ENCODE results near the gene THOC1.

Gene THOC1

DNA sequence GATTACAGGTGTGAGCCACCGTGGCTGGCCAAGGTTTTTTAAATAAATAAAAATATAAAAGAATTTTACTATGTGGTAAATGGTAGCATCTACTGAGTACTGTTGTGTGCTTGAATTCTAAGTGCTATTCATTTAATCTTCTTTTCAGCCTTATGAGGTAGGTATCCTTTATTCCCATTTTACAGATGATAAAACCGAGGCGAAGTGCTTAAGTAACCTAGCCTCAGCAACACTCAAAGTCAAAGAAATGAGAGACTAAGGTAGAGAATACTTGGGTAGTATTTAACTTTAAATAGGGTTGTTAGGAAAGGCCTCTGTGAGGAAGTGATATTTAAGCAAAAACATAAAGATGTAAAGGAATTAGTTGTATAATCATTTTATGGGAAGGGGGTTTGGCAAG, 5.7 kb upstream of the THOC1 start:
- no peak overlapping the region for H2AK5ac ChIP-seq (ENCODE audit: low read length)
- peaks cover 4% of the 10 kb centered on the region for H3K79me1 ChIP-seq (ENCODE audit: low read length)
- no peak overlapping the region for H4K8ac ChIP-seq (ENCODE audit: low read depth, low read length)
- no peak overlapping the region for H3K23ac ChIP-seq (ENCODE audit: low read length)
- H3K4me2 ChIP-seq (ENCODE audit: low read length) = no peak overlapping the region
- no CpG with 5 or more reads among the region's 3 CpGs for WGBS (ENCODE audit: extremely low coverage, insufficient coverage, low lambda C conversion rate)
- H3K27ac ChIP-seq (ENCODE audit: low read depth, low read length) = no peak overlapping the region
- H4K5ac ChIP-seq (ENCODE audit: low read length) = no peak overlapping the region
- no peak overlapping the region for H3K18ac ChIP-seq (ENCODE audit: low read length)
- DNase-seq = no peak
- peaks cover 5% of the 10 kb centered on the region for H3K4me1 ChIP-seq (ENCODE audit: control insufficient read depth, low read depth, low read length)
- H3K4ac ChIP-seq (ENCODE audit: low read depth, low read length) = no peak overlapping the region
- no peak overlapping the region for H2BK120ac ChIP-seq (ENCODE audit: low read depth, low read length)
- no peaks in the 10 kb centered on the region for H3K27me3 ChIP-seq (ENCODE audit: insufficient read depth, low read length, poor library complexity)
- no peak overlapping the region for H3K56ac ChIP-seq (ENCODE audit: low read length)
- H3K4me3 ChIP-seq (ENCODE audit: low read length) = no peak overlapping the region
- no peak overlapping the region for H2BK15ac ChIP-seq (replicated peaks; ENCODE audit: low read depth)
- no peaks in the 10 kb centered on the region for H3K36me3 ChIP-seq (ENCODE audit: control insufficient read depth, insufficient read depth, low read length)
- H2BK5ac ChIP-seq (ENCODE audit: low read length) = no peak overlapping the region
- no peak overlapping the region for H3K9ac ChIP-seq (ENCODE audit: low read length)
- no peaks in the 10 kb centered on the region for H3K79me2 ChIP-seq (ENCODE audit: control insufficient read depth, insufficient read depth, low read length)

DNA sequence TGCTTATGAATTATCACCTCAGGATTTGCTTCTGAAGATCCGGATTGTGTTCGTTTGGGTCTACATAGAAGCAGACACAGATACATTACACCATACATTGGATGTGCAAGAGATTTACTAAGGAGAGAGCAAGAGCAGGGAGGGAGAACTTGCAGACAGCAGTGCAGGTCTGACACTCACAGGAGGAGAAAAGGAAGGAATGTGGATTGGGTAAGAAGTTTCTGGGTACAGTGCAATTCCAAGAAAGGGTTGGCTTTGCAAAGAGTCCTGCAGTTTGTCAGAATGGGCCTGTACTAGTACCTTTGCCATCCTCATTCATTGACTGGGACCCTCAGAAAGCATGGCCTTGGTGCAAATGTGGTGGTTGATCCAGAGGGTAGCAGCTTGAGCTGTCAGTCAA, 4.8 kb upstream of the THOC1 start:
- peak; percentile 61 for DNase-seq
- no peak overlapping the region for H4K5ac ChIP-seq (ENCODE audit: low read length)
- no peaks in the 10 kb centered on the region for H3K36me3 ChIP-seq (ENCODE audit: control insufficient read depth, insufficient read depth, low read length)
- no CpG with 5 or more reads among the region's 2 CpGs for WGBS (ENCODE audit: extremely low coverage, insufficient coverage, low lambda C conversion rate)
- H3K56ac ChIP-seq (ENCODE audit: low read length) = peak overlapping the region; percentile 62
- H3K27ac ChIP-seq (ENCODE audit: low read depth, low read length) = no peak overlapping the region
- peaks cover 4% of the 10 kb centered on the region for H3K79me1 ChIP-seq (ENCODE audit: low read length)
- H3K79me2 ChIP-seq (ENCODE audit: control insufficient read depth, insufficient read depth, low read length) = no peaks in the 10 kb centered on the region
- H4K8ac ChIP-seq (ENCODE audit: low read depth, low read length) = no peak overlapping the region
- no peak overlapping the region for H2AK5ac ChIP-seq (ENCODE audit: low read length)
- H2BK120ac ChIP-seq (ENCODE audit: low read depth, low read length) = no peak overlapping the region
- H3K18ac ChIP-seq (ENCODE audit: low read length) = no peak overlapping the region
- no peak overlapping the region for H3K4me2 ChIP-seq (ENCODE audit: low read length)
- peaks cover 5% of the 10 kb centered on the region for H3K4me1 ChIP-seq (ENCODE audit: control insufficient read depth, low read depth, low read length)
- H2BK5ac ChIP-seq (ENCODE audit: low read length) = no peak overlapping the region
- H3K4me3 ChIP-seq (ENCODE audit: low read length) = no peak overlapping the region
- H3K23ac ChIP-seq (ENCODE audit: low read length) = no peak overlapping the region
- no peaks in the 10 kb centered on the region for H3K27me3 ChIP-seq (ENCODE audit: insufficient read depth, low read length, poor library complexity)
- H3K9ac ChIP-seq (ENCODE audit: low read length) = no peak overlapping the region
- H2BK15ac ChIP-seq (replicated peaks; ENCODE audit: low read depth) = no peak overlapping the region
- H3K4ac ChIP-seq (ENCODE audit: low read depth, low read length) = no peak overlapping the region

DNA sequence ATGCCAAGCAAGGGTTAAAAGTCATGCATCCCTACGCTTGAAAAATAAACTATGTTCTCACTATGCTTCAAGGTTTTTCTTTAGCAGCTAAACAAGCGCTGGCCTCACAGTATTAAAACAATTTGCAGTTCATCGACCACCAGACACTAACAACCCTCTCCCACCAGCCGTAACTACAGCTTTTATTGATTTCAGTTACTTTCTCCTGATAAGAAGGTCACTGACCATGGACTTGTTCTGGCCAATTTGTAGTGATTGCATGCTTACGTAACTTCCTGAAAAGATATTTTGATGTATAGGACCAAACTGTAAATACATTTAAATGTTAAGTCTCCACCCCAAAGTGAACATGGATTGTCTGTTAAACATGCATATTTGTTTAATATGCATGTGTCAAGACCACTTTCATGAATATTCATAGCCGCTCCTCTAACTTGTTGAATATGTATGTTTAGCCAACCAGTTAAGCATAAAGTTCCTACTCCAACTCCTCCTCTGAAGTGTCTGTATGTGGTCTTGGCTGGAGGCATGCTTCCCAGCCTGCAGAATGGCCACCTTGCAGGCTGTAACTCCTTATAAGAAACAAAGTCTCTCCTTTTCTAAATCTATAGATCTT, 1.7 kb upstream of the THOC1 start:
- no peak overlapping the region for H3K4me3 ChIP-seq (ENCODE audit: low read length)
- H3K4me1 ChIP-seq (ENCODE audit: control insufficient read depth, low read depth, low read length) = peaks cover 5% of the 10 kb centered on the region
- WGBS (ENCODE audit: extremely low coverage, insufficient coverage, low lambda C conversion rate) = no CpG with 5 or more reads among the region's 6 CpGs
- peaks cover 15% of the 10 kb centered on the region for H3K79me2 ChIP-seq (ENCODE audit: control insufficient read depth, insufficient read depth, low read length)
- no peak overlapping the region for H3K18ac ChIP-seq (ENCODE audit: low read length)
- H3K79me1 ChIP-seq (ENCODE audit: low read length) = peaks cover 7% of the 10 kb centered on the region
- H2BK5ac ChIP-seq (ENCODE audit: low read length) = no peak overlapping the region
- no peak overlapping the region for H3K4me2 ChIP-seq (ENCODE audit: low read length)
- no peak overlapping the region for H4K8ac ChIP-seq (ENCODE audit: low read depth, low read length)
- peak; percentile 27 for DNase-seq
- no peaks in the 10 kb centered on the region for H3K36me3 ChIP-seq (ENCODE audit: control insufficient read depth, insufficient read depth, low read length)
- H2BK120ac ChIP-seq (ENCODE audit: low read depth, low read length) = no peak overlapping the region
- no peak overlapping the region for H3K9ac ChIP-seq (ENCODE audit: low read length)
- no peak overlapping the region for H4K5ac ChIP-seq (ENCODE audit: low read length)
- no peak overlapping the region for H3K4ac ChIP-seq (ENCODE audit: low read depth, low read length)
- no peak overlapping the region for H3K56ac ChIP-seq (ENCODE audit: low read length)
- H2AK5ac ChIP-seq (ENCODE audit: low read length) = no peak overlapping the region
- H3K27ac ChIP-seq (ENCODE audit: low read depth, low read length) = no peak overlapping the region
- no peak overlapping the region for H2BK15ac ChIP-seq (replicated peaks; ENCODE audit: low read depth)
- H3K23ac ChIP-seq (ENCODE audit: low read length) = no peak overlapping the region
- no peaks in the 10 kb centered on the region for H3K27me3 ChIP-seq (ENCODE audit: insufficient read depth, low read length, poor library complexity)

DNA sequence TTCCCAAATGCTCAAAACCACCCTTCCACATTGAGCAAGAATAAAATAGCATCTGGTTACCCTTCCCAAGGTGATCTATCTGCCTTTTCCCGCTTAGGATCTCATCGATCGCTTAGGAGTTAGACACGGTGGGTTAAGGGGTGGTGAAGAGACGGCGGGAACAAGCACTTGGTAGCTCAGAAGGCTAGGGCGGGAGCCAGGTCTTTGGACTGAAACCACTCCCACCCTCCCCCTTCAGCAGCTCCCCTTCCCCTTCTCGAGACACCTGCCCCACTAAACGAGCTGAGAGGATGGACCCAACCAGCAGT, 513 bp downstream of the THOC1 start:
- DNase-seq = peak; percentile 70
- no peak overlapping the region for H2AK5ac ChIP-seq (ENCODE audit: low read length)
- H3K27me3 ChIP-seq (ENCODE audit: insufficient read depth, low read length, poor library complexity) = no peaks in the 10 kb centered on the region
- peak overlapping the region; percentile 96 for H3K56ac ChIP-seq (ENCODE audit: low read length)
- H3K4me1 ChIP-seq (ENCODE audit: control insufficient read depth, low read depth, low read length) = peaks cover under 1% of the 10 kb centered on the region
- H3K36me3 ChIP-seq (ENCODE audit: control insufficient read depth, insufficient read depth, low read length) = peaks cover 2% of the 10 kb centered on the region
- WGBS (ENCODE audit: extremely low coverage, insufficient coverage, low lambda C conversion rate) = no CpG with 5 or more reads among the region's 9 CpGs
- H4K8ac ChIP-seq (ENCODE audit: low read depth, low read length) = no peak overlapping the region
- H3K9ac ChIP-seq (ENCODE audit: low read length) = peak overlapping the region; percentile 95
- no peak overlapping the region for H2BK5ac ChIP-seq (ENCODE audit: low read length)
- H2BK15ac ChIP-seq (replicated peaks; ENCODE audit: low read depth) = no peak overlapping the region
- no peak overlapping the region for H4K5ac ChIP-seq (ENCODE audit: low read length)
- no peak overlapping the region for H3K27ac ChIP-seq (ENCODE audit: low read depth, low read length)
- no peak overlapping the region for H2BK120ac ChIP-seq (ENCODE audit: low read depth, low read length)
- peak overlapping the region; percentile 70 for H3K4me2 ChIP-seq (ENCODE audit: low read length)
- H3K18ac ChIP-seq (ENCODE audit: low read length) = no peak overlapping the region
- no peak overlapping the region for H3K4ac ChIP-seq (ENCODE audit: low read depth, low read length)
- peaks cover 7% of the 10 kb centered on the region for H3K79me1 ChIP-seq (ENCODE audit: low read length)
- H3K23ac ChIP-seq (ENCODE audit: low read length) = no peak overlapping the region
- peak overlapping the region; percentile 97 for H3K4me3 ChIP-seq (ENCODE audit: low read length)
- H3K79me2 ChIP-seq (ENCODE audit: control insufficient read depth, insufficient read depth, low read length) = peaks cover 15% of the 10 kb centered on the region

DNA sequence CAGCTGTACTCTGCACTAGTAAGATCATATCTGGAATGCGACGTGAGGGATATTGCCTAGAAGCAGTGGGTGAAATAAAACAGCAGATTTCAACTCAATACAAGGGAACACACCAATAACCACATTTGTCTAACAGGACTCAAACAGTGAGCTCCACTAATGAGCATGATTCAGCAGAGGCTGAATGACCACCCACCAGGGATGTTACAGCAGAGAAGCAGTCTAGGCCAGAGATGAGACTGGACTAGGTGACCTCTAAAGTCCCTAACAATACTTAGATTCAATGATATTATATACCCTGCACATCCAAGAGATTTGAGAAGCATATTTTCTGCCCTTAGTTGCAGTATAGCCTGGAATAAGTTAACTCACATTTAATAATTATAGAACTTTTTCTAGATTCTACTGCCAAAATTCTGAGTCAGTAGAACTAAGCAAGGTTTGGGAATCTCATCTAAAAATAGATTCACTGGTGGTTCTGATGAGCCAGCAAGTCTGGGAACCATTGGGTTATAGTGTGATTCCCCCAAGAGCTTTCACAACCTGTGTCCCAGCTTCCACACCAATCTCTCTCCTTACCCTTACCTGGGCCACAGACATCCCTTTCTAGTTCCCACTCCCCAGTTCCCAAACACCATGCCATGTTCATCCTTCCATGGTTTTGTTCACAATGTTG, 6.3 kb downstream of the THOC1 start:
- no peak overlapping the region for H4K5ac ChIP-seq (ENCODE audit: low read length)
- H3K36me3 ChIP-seq (ENCODE audit: control insufficient read depth, insufficient read depth, low read length) = peaks cover 9% of the 10 kb centered on the region
- H3K27me3 ChIP-seq (ENCODE audit: insufficient read depth, low read length, poor library complexity) = no peaks in the 10 kb centered on the region
- no peak overlapping the region for H2AK5ac ChIP-seq (ENCODE audit: low read length)
- H2BK15ac ChIP-seq (replicated peaks; ENCODE audit: low read depth) = no peak overlapping the region
- H3K18ac ChIP-seq (ENCODE audit: low read length) = no peak overlapping the region
- no peak overlapping the region for H3K4me2 ChIP-seq (ENCODE audit: low read length)
- no peak overlapping the region for H3K56ac ChIP-seq (ENCODE audit: low read length)
- WGBS (ENCODE audit: extremely low coverage, insufficient coverage, low lambda C conversion rate) = no CpG with 5 or more reads among the region's 2 CpGs
- H3K4ac ChIP-seq (ENCODE audit: low read depth, low read length) = no peak overlapping the region
- DNase-seq = no peak
- peaks cover 4% of the 10 kb centered on the region for H3K79me1 ChIP-seq (ENCODE audit: low read length)
- peaks cover 9% of the 10 kb centered on the region for H3K79me2 ChIP-seq (ENCODE audit: control insufficient read depth, insufficient read depth, low read length)
- peak overlapping the region; percentile 65 for H4K8ac ChIP-seq (ENCODE audit: low read depth, low read length)
- H2BK120ac ChIP-seq (ENCODE audit: low read depth, low read length) = no peak overlapping the region
- H2BK5ac ChIP-seq (ENCODE audit: low read length) = no peak overlapping the region
- H3K9ac ChIP-seq (ENCODE audit: low read length) = no peak overlapping the region
- no peak overlapping the region for H3K23ac ChIP-seq (ENCODE audit: low read length)
- H3K4me3 ChIP-seq (ENCODE audit: low read length) = no peak overlapping the region
- H3K27ac ChIP-seq (ENCODE audit: low read depth, low read length) = no peak overlapping the region
- H3K4me1 ChIP-seq (ENCODE audit: control insufficient read depth, low read depth, low read length) = no peaks in the 10 kb centered on the region

DNA sequence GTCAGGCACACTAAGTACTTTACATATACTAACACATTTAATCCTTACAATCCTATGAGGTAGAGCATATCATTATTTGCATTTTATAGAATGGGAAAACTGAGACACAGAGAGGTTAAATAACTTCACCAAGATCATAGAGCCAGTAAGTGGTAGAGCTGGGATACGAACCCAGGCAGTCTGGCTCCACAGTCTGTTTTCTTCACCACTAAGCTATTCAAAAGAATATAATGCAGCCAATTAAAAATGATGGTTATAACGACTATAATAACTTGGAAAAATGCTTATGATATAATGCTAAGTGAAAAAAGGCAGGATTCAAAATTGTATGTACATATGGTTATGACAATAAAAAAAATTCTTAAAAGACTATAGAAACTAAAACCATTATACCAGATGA, 7.3 kb downstream of the THOC1 start:
- Histone ChIP-seq H3K79me1 (ENCODE audit: low read length) (no peaks in the 10 kb centered on the region), H3K23ac (ENCODE audit: low read length) (no peak overlapping the region), H4K8ac (ENCODE audit: low read depth, low read length) (no peak overlapping the region), H2AK5ac (ENCODE audit: low read length) (no peak overlapping the region), H3K79me2 (ENCODE audit: control insufficient read depth, insufficient read depth, low read length) (no peaks in the 10 kb centered on the region), H2BK15ac (replicated peaks; ENCODE audit: low read depth) (no peak overlapping the region), H3K18ac (ENCODE audit: low read length) (no peak overlapping the region), H3K9ac (ENCODE audit: low read length) (no peak overlapping the region), H3K56ac (ENCODE audit: low read length) (no peak overlapping the region), H3K36me3 (ENCODE audit: control insufficient read depth, insufficient read depth, low read length) (peaks cover 9% of the 10 kb centered on the region), H3K4me2 (ENCODE audit: low read length) (no peak overlapping the region), H3K27ac (ENCODE audit: low read depth, low read length) (no peak overlapping the region), H2BK120ac (ENCODE audit: low read depth, low read length) (no peak overlapping the region), H3K27me3 (ENCODE audit: insufficient read depth, low read length, poor library complexity) (no peaks in the 10 kb centered on the region), H4K5ac (ENCODE audit: low read length) (no peak overlapping the region), H2BK5ac (ENCODE audit: low read length) (no peak overlapping the region), H3K4me1 (ENCODE audit: control insufficient read depth, low read depth, low read length) (no peaks in the 10 kb centered on the region), H3K4me3 (ENCODE audit: low read length) (no peak overlapping the region), H3K4ac (ENCODE audit: low read depth, low read length) (no peak overlapping the region)
- WGBS (ENCODE audit: extremely low coverage, insufficient coverage, low lambda C conversion rate) = no CpG with 5 or more reads among the region's 2 CpGs
- DNase-seq = no peak

Data from mesendoderm (in vitro differentiated cells).